Fibroblast of skin of right quadriceps (primary cell): ENCODE measurements around the gene ACOXL.
"Not testable (repeated sequence)": the region's sequence is repeated elsewhere in the genome, so short reads cannot be mapped to it uniquely, and the experiment has no call there.

Experiments
- DNase-seq: peaks from one replicate; pipeline ENCODE4 v3.0.0-alpha.2; 2013

ACOXL gene

GRCh38 chr2:111048856-111049768 lies 316.7 kb downstream of the ACOXL start:
- peak; percentile 7 for DNase-seq

- DNase-seq = peak; percentile 9
Measured at GRCh38 chr2:111049792-111050640, 317.6 kb downstream of the ACOXL start.

GRCh38 chr2:111050701-111051376 lies 318.5 kb downstream of the ACOXL start:
- DNase-seq = no peak

GRCh38 chr2:111052621-111053020 lies 320.2 kb downstream of the ACOXL start:
- no peak for DNase-seq

- DNase-seq = no peak
Measured at GRCh38 chr2:111053266-111053665, 320.9 kb downstream of the ACOXL start.

GRCh38 chr2:111053825-111054515 lies 321.6 kb downstream of the ACOXL start:
- no peak for DNase-seq

GRCh38 chr2:111054791-111055691 lies 322.7 kb downstream of the ACOXL start:
- no peak for DNase-seq

GRCh38 chr2:111055735-111056134 lies 323.4 kb downstream of the ACOXL start:
- no peak for DNase-seq

- no peak for DNase-seq
Measured at GRCh38 chr2:111057045-111057444, 324.7 kb downstream of the ACOXL start.

- no peak for DNase-seq
Measured at GRCh38 chr2:111057721-111058120, 325.3 kb downstream of the ACOXL start.

- no peak for DNase-seq
Measured at GRCh38 chr2:111058264-111058663, 325.9 kb downstream of the ACOXL start.

- no peak for DNase-seq
Measured at GRCh38 chr2:111061191-111061590, 328.8 kb downstream of the ACOXL start.

- DNase-seq = no peak
Measured at GRCh38 chr2:111062417-111062816, 330.0 kb downstream of the ACOXL start.

- DNase-seq = no peak
Measured at GRCh38 chr2:111066062-111066593, 333.8 kb downstream of the ACOXL start.

- DNase-seq = no peak
Measured at GRCh38 chr2:111068435-111069058, 336.2 kb downstream of the ACOXL start.

- no peak for DNase-seq
Measured at GRCh38 chr2:111069722-111070121, 337.3 kb downstream of the ACOXL start.

GRCh38 chr2:111071600-111072171 lies 339.3 kb downstream of the ACOXL start:
- DNase-seq = peak; percentile 34

GRCh38 chr2:111072220-111072871 lies 340.0 kb downstream of the ACOXL start:
- DNase-seq = peak; percentile 75

- DNase-seq = not testable (repeated sequence)
Measured at GRCh38 chr2:111082659-111083058, 350.3 kb downstream of the ACOXL start.

- no peak for DNase-seq
Measured at GRCh38 chr2:111091811-111092211, 359.4 kb downstream of the ACOXL start.
